ENCODE data around the gene SPDYE4. TPM values are rescaled to one million over a fixed set of nuclear protein-coding genes. Genes with fewer than 3 reads are reported as not detected.

SPDYE4 gene
- total and polyA plus RNA-seq, 2 donors from 2014 or later = not detected

DNA sequence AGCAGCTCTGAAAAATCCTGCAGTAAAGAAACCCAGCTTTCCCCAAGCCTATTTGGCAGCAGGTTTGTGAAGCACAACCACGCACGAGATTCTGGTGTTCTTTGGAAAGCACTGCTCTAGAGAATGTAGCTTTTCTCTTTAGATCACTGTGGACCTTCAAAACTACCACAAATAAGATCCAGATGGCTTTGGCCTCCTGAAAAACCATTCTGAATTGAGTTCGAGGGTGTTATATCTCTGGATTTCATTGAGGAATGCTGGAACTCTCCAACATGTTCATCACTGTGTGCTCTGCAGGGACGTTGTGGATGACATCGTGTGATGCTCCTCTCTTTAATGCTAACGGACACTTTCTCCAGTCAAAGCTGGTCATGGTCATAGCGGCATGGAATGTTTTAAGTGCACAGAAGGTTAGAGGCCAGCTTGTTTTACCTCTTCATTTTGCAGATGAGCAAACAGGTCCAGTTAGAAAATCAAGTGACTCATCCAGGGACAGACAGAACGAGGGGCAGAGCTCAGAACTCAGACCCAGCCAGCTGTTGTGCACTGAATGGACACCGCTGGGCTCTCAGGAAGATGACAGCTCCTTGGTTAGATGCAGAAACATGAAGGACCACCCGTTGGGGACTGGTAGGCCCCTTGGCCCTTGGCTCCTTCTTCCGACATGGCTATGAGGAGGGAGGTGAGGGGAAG lies 50.9 kb downstream of the SPDYE4 start:
- Histone ChIP-seq H3K27me3 (ENCODE audit: control insufficient read depth, insufficient read depth, low read length) (no peaks in the 10 kb centered on the region), H3K4me1 (ENCODE audit: control insufficient read depth in 2 of 3, insufficient read depth in 2 of 3, low read depth in 1 of 3, low read length in 3 of 3) (peaks cover 0 to 4% (median 3%) of the 10 kb centered on the region in 3 donors), H3K36me3 (ENCODE audit: control insufficient read depth in 2 of 3, insufficient read depth in 3 of 3, low read length in 3 of 3) (no peaks in the 10 kb centered on the region), H3K4me3 (ENCODE audit: low read length in 3 of 3) (no peak overlapping the region), H3K27ac (ENCODE audit: low read depth in 2 of 2, low read length in 2 of 2) (no peak overlapping the region), H3K9me3 (ENCODE audit: control insufficient read depth in 2 of 3, insufficient read depth in 1 of 3, low read length in 3 of 3) (no peaks in the 10 kb centered on the region), H3K9ac (ENCODE audit: low read length in 3 of 3) (no peak overlapping the region)
- DNase-seq (peak in 1 of 5 donors; percentile 12), FAIRE-seq (no peak)
- TF ChIP-seq, protein P1, sequence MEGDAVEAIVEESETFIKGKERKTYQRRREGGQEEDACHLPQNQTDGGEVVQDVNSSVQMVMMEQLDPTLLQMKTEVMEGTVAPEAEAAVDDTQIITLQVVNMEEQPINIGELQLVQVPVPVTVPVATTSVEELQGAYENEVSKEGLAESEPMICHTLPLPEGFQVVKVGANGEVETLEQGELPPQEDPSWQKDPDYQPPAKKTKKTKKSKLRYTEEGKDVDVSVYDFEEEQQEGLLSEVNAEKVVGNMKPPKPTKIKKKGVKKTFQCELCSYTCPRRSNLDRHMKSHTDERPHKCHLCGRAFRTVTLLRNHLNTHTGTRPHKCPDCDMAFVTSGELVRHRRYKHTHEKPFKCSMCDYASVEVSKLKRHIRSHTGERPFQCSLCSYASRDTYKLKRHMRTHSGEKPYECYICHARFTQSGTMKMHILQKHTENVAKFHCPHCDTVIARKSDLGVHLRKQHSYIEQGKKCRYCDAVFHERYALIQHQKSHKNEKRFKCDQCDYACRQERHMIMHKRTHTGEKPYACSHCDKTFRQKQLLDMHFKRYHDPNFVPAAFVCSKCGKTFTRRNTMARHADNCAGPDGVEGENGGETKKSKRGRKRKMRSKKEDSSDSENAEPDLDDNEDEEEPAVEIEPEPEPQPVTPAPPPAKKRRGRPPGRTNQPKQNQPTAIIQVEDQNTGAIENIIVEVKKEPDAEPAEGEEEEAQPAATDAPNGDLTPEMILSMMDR (IDR thresholded peaks at IDR 0.05; ENCODE audit: borderline replicate concordance, extremely low read depth, insufficient read depth) = no peak
- intact Hi-C loops (cut with DNase I) = no loop called here

DNA sequence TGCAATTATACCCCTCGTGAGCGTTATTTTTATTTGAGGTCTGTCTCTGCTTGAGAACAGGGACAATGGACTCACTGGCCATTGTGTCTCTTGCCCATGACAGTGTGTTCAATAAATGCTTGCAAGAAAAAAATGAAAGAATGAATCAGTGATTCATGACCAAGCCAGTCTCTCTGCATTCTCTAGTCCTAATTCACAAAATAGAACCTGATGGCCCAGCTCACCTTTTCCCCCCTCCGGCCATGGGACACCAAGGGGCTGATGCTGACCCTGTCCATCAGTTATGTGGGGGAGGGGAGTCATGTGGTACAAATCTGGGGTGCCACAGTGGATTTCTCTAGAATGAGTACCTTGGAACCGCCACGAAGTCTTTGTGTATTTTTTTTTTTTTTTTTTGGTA lies 51.9 kb downstream of the SPDYE4 start:
- intact Hi-C loops (cut with DNase I) = no loop called here

DNA sequence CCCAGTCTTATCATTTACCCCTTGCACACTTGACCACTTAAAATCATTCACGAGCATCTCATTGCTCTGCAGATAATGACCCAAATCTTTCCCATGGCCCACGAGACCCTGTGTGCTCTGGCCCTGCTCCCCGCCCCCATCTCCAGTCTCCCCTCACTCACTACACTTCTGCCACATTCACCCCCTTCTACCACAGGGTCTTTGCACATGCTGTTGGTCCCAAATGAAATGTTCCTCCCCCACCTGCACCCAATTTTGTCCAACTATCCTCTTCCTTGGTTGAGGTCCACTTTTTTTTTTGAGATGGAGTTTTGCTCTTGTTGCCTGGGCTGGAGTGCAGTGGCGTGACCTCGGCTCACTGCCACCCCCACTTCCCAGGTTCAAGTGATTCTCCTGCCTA lies 52.9 kb downstream of the SPDYE4 start:
- Histone ChIP-seq H3K9ac (ENCODE audit: low read length in 3 of 3) (no peak overlapping the region), H3K27ac (ENCODE audit: low read depth in 2 of 2, low read length in 2 of 2) (no peak overlapping the region), H3K4me1 (ENCODE audit: control insufficient read depth in 2 of 3, insufficient read depth in 2 of 3, low read depth in 1 of 3, low read length in 3 of 3) (peaks cover 0 to 4% (median 3%) of the 10 kb centered on the region in 3 donors), H3K9me3 (ENCODE audit: control insufficient read depth in 2 of 3, insufficient read depth in 1 of 3, low read length in 3 of 3) (no peaks in the 10 kb centered on the region), H3K4me3 (ENCODE audit: low read length in 3 of 3) (no peak overlapping the region), H3K36me3 (ENCODE audit: control insufficient read depth in 2 of 3, insufficient read depth in 3 of 3, low read length in 3 of 3) (no peaks in the 10 kb centered on the region), H3K27me3 (ENCODE audit: control insufficient read depth, insufficient read depth, low read length) (no peaks in the 10 kb centered on the region)
- FAIRE-seq = no peak
- intact Hi-C loops (cut with DNase I) = no loop called here
- TF ChIP-seq, protein P1 (IDR thresholded peaks at IDR 0.05; ENCODE audit: borderline replicate concordance, extremely low read depth, insufficient read depth) = no peak
- DNase-seq = peak in 1 of 5 donors; percentile 3

More for the DNA sequence above, 51.9 kb downstream of the SPDYE4 start:
- no peak overlapping the region for H3K4me3 ChIP-seq (ENCODE audit: low read length in 3 of 3)
- peak in 1 of 5 donors; percentile 20 for DNase-seq
- no peak for FAIRE-seq
- no peaks in the 10 kb centered on the region for H3K9me3 ChIP-seq (ENCODE audit: control insufficient read depth in 2 of 3, insufficient read depth in 1 of 3, low read length in 3 of 3)
- no peaks in the 10 kb centered on the region for H3K36me3 ChIP-seq (ENCODE audit: control insufficient read depth in 2 of 3, insufficient read depth in 3 of 3, low read length in 3 of 3)
- TF ChIP-seq, protein P1 (IDR thresholded peaks at IDR 0.05; ENCODE audit: borderline replicate concordance, extremely low read depth, insufficient read depth) = no peak
- peaks cover 0 to 4% (median 3%) of the 10 kb centered on the region in 3 donors for H3K4me1 ChIP-seq (ENCODE audit: control insufficient read depth in 2 of 3, insufficient read depth in 2 of 3, low read depth in 1 of 3, low read length in 3 of 3)
- no peak overlapping the region for H3K9ac ChIP-seq (ENCODE audit: low read length in 3 of 3)
- H3K27me3 ChIP-seq (ENCODE audit: control insufficient read depth, insufficient read depth, low read length) = no peaks in the 10 kb centered on the region
- no peak overlapping the region for H3K27ac ChIP-seq (ENCODE audit: low read depth in 2 of 2, low read length in 2 of 2)

All from kidney (tissue), 14 donors.